Dendritic cell treated with granulocyte-macrophage colony-stimulating factor and Interleukin-4, amounts not matched to agents 40 ng/mL and 50 ng/mL, for 4 days (primary cell): ENCODE measurements around the gene ADPRHL1.

Experiments
- H3K27ac Mint-ChIP-seq: one replicate; pipeline ENCODE4 v1.8.0; 2022; ENCODE audit warnings: mild to moderate bottlenecking, mixed read lengths
- H3K27me3 Mint-ChIP-seq: one replicate; pipeline ENCODE4 v1.8.0; 2022; ENCODE audit warnings: mild to moderate bottlenecking, mixed read lengths
- H3K36me3 Mint-ChIP-seq: one replicate; pipeline ENCODE4 v1.8.0; 2022; ENCODE audit warnings: low read depth, mixed read lengths
- H3K4me1 Mint-ChIP-seq: one replicate; pipeline ENCODE4 v1.8.0; 2022; ENCODE audit warnings: low read depth, mixed read lengths
- H3K4me3 Mint-ChIP-seq: one replicate; pipeline ENCODE4 v1.8.0; 2022; ENCODE audit warnings: mild to moderate bottlenecking, moderate library complexity, mixed read lengths
- H3K9me3 Mint-ChIP-seq: one replicate; pipeline ENCODE4 v1.8.0; 2022; ENCODE audit warnings: mixed read lengths
- intact Hi-C: fragments of 100-400 bp; cut with micrococcal nuclease; formaldehyde crosslinking; loops from one replicate; pipeline ENCODE4 v1.15.0; 2022

Gene ADPRHL1

DNA sequence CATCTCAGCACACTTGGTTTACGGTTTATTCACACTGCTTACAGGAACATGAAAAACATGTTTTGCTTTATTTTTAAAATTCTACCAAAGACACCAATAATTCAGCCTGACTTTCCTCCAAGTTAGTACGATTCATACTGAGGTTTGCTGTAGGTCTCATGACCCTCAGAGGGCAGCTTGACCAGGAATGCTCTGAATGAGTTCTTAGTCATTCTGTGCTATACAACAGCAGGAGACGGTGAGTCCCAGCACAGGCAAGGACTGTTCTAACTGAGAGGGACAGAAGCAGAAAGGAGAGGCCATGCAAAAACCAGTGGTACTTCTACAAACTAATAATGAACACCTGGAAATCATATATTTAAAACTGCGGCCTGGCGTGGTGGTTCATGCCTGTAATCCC lies 95.8 kb downstream of the ADPRHL1 start:
- no peaks in the 10 kb centered on the region for H3K4me1 Mint-ChIP-seq
- H3K36me3 Mint-ChIP-seq = no peaks in the 10 kb centered on the region
- H3K9me3 Mint-ChIP-seq = no peaks in the 10 kb centered on the region
- H3K27ac Mint-ChIP-seq = no peak overlapping the region
- H3K4me3 Mint-ChIP-seq = no peak overlapping the region
- H3K27me3 Mint-ChIP-seq = peaks cover 47% of the 10 kb centered on the region
- intact Hi-C loops = no loop called here

DNA sequence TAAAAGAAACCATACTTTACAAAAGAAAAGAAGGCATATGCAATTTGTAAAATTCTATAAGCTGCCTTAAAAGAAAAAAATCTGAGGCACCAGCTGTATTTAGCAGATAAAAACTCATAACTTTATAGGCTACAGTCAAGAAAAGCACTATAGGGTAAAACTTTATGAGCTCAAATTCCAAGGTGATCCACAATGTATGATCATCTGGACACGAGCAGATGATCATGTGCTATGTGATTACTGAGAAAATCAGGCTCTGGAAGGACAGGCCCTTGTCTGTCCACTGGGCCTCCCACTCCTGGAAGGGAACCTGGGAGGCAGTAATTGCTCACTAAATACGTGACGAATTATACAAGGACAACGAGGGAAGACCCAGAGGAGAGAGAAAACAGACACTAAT lies 96.7 kb downstream of the ADPRHL1 start:
- Mint-ChIP-seq H3K27me3 (peaks cover 38% of the 10 kb centered on the region), H3K27ac (no peak overlapping the region), H3K9me3 (no peaks in the 10 kb centered on the region), H3K36me3 (no peaks in the 10 kb centered on the region), H3K4me3 (no peak overlapping the region), H3K4me1 (no peaks in the 10 kb centered on the region)
- intact Hi-C loops = no loop called here

- no peaks in the 10 kb centered on the region for H3K4me1 Mint-ChIP-seq
- no peaks in the 10 kb centered on the region for H3K36me3 Mint-ChIP-seq
- peaks cover 29% of the 10 kb centered on the region for H3K27me3 Mint-ChIP-seq
These were observed 97.7 kb downstream of the ADPRHL1 start for GRCh38 chr13:113355621-113356020.

GRCh38 chr13:113354831-113355610 lies 98.3 kb downstream of the ADPRHL1 start:
- Mint-ChIP-seq H3K36me3 (no peaks in the 10 kb centered on the region), H3K27me3 (peaks cover 23% of the 10 kb centered on the region), H3K4me1 (no peaks in the 10 kb centered on the region), H3K4me3 (no peak overlapping the region), H3K27ac (no peak overlapping the region), H3K9me3 (no peaks in the 10 kb centered on the region)
- intact Hi-C loops = no loop called here

More at GRCh38 chr13:113355621-113356020, 97.7 kb downstream of the ADPRHL1 start:
- H3K9me3 Mint-ChIP-seq = no peaks in the 10 kb centered on the region
- intact Hi-C loops = no loop called here
- H3K27ac Mint-ChIP-seq = no peak overlapping the region
- H3K4me3 Mint-ChIP-seq = no peak overlapping the region

DNA sequence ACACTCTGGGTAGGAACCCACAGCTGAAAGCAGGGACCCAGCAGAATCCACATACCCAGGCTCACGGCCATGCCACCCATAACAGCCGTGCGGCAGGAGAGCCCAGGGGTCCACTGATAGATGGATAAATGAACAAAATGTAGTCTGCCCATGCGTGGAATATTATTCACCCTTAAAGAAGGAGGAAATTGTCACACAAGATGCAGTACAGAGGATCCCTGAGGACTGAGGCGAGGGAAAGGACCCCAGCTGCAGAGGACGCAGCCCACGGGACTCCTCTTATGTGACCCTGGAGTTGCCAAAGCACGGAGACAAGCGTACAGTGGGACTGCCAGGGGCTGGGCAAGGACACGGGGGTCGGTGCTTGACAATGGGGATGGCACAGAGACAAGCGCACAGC lies 100.0 kb downstream of the ADPRHL1 start:
- no peak overlapping the region for H3K27ac Mint-ChIP-seq
- H3K4me1 Mint-ChIP-seq = no peaks in the 10 kb centered on the region
- no peak overlapping the region for H3K4me3 Mint-ChIP-seq
- peaks cover 4% of the 10 kb centered on the region for H3K9me3 Mint-ChIP-seq
- H3K27me3 Mint-ChIP-seq = peaks cover 10% of the 10 kb centered on the region
- no peaks in the 10 kb centered on the region for H3K36me3 Mint-ChIP-seq
- intact Hi-C loops = no loop called here

- intact Hi-C loops = no loop called here
- Mint-ChIP-seq H3K36me3 (no peaks in the 10 kb centered on the region), H3K4me1 (no peaks in the 10 kb centered on the region), H3K27me3 (peaks cover 8% of the 10 kb centered on the region), H3K9me3 (peaks cover 14% of the 10 kb centered on the region), H3K27ac (no peak overlapping the region), H3K4me3 (no peak overlapping the region)
These were observed 101.7 kb downstream of the ADPRHL1 start for GRCh38 chr13:113351514-113352026.

GRCh38 chr13:113350938-113351335 lies 102.4 kb downstream of the ADPRHL1 start:
- H3K27ac Mint-ChIP-seq = no peak overlapping the region
- no peaks in the 10 kb centered on the region for H3K36me3 Mint-ChIP-seq
- intact Hi-C loops = no loop called here
- peaks cover 16% of the 10 kb centered on the region for H3K9me3 Mint-ChIP-seq
- no peak overlapping the region for H3K4me3 Mint-ChIP-seq
- no peaks in the 10 kb centered on the region for H3K4me1 Mint-ChIP-seq
- H3K27me3 Mint-ChIP-seq = peaks cover 8% of the 10 kb centered on the region

GRCh38 chr13:113350065-113350937 lies 103.0 kb downstream of the ADPRHL1 start:
- H3K36me3 Mint-ChIP-seq = no peaks in the 10 kb centered on the region
- no peak overlapping the region for H3K27ac Mint-ChIP-seq
- H3K27me3 Mint-ChIP-seq = peaks cover 8% of the 10 kb centered on the region
- no peaks in the 10 kb centered on the region for H3K4me1 Mint-ChIP-seq
- intact Hi-C loops = no loop called here
- H3K9me3 Mint-ChIP-seq = peaks cover 23% of the 10 kb centered on the region
- H3K4me3 Mint-ChIP-seq = no peak overlapping the region
